NCI-H446 (cell line): ENCODE measurements around the gene TCF4.

Experiments
- DNase-seq, 2 experiments: peaks; one replicate each; lab custom pipeline; 2025; lab: John Stamatoyannopoulos, UW

Gene TCF4

DNA sequence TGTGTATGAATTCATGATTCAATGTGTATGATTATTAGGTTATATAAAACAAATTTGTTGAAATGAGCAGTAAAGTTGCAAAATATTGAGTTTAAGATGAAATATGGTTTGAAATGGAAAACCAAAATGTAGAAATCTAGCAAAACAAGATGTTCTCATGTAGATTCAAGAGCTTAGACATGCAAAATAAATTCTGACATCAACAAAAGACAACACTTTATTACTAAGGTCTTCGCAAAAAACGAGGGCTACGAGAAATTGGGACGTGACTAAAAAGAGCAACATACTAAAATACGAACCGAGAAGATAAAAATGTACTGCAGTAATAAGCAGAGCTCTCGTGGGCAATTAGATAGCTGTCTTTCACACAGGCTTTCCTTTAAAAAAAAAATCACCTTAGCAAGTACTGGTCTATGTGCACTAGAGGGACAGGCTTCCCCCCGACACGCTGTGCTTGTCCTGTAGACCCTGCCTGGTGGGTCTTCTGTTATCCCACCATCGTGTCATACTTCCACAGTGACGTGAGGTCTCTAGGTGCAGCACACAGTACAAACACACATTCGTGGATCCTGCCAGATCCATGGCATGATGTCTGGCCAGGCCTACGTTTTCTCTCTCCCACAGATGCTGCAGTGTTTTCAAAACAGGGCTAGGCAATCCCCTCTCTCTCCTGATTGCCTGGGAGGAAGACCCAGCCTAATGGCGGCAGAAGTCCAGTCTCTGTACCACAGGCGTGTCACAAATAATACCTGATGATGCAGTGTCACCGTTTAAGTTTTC is 240.8 kb downstream of the TCF4 start:
- peak; percentile 19 to 24 for DNase-seq

DNA sequence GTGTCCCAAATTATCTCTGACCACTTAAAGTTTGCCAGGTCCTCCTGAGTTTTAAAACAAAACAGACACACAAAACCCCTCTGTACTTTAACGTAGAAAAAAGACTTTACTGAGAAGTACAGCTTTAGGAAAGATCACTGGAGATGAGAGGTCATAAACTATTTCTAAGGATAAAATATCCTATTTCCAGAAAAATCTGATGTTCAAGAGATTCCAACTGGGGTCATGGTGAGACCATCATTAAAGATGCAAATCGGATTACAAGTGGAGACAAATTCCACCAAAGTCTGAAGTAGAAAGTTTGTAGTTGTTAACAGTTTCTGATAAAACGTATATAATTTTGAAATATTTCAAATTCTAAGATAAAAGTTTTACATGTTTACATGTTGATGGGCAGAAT is 241.6 kb downstream of the TCF4 start:
- DNase-seq, result no peak

DNA sequence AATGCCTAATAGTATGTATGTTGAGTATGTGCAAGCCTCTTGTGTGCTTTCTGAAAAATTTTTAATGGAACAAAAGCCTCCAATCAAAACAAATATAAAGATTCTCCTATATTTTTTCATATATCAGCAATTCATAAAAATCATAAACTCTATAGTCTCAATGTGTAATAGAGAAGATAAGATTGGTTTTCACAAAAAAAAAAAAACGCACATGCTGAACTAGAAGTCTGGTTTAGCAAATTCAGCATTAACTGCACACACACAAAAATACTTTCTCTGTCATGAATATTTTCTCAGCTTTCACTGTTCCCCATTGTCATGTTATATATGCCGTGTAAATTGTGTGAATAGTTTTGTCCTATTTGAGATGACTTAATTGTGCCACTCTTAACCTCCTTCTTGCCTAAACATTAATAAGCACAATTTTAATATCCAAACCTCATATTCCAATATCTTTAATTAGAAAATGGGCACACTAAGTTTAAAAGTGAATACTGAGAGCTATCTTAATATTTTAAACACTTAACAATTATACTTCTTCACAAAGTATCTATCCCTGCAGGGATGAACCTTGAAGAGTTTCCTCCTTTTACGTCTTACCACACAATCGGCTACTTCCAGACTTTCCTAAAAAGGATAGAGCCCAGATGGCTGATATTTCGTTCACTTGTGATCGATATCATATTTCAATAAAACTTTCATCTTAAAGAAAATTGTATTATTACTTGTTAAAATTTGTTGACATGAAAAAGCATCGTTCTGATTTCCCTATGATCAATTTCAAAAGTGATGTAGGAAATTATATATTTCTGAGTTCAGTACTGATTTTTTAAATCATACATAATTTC is 242.7 kb downstream of the TCF4 start:
- no peak for DNase-seq

DNA sequence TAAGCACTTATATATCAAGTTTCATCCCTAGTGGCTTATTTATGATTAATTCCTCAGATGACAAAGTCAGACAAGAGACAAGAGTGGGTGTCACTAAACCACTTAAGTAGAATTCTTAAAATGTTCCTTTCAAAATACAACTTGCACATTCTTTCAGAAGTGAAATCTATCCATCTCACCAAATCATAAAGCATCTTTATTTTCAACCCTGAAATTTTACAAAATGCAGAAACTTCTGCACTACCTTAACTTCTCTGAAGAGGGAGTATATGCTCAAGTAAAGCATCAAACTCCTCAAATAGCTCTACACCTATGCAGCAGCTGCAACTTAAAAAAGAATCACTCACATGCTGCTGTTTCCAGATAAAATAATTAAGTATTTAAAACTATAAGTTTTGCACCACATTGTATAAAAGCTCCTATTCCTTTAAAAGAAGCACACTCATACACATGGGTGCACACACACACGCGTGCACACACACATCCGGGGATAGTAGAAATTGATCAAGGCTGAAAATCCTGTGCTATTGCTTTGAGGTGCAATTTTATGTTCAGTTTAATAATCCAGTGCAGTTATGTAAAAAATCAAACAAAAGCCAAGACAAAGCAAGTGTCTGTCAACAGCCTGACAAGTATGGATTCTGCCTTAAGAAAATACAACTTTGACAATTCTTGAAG is 244.5 kb downstream of the TCF4 start:
- DNase-seq, result peak in 1 of 2 experiments; percentile 39

DNA sequence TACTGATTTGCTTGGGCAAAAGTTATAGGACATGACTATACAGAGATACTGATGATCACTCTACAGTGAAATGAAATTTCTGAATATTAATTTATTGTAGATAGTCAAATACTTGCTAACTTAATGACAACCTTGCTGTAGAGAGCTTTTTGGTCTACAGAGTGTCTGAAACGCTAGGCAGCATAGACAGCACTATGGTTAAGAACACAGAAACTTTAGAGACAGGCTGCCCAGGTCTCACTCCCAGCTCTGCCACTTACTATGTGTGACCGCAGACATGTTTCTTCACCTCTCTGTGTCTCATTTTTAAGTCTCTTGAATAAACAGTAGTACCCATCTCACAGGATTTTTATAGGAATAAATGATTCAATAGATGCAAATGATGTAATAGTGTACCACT is 247.0 kb downstream of the TCF4 start:
- DNase-seq, result no peak

DNA sequence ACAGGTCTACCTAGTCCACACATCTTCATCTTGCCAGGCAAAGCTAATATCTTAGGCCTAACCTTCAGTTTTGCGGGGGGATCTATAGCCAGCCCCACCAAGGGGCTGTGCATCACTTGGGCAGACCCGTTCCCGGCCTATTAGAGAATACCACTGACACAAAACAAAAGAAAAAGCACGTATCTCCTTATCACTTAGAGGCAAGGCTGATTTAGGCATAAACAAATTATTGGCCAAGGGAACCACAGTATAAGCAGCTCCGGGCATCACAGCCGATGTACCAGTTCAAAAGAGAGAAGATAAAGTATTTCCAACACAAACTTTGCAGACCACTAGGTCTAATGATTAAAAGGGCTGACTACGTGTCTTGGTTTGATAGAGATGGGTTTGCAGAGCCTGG is 248.0 kb downstream of the TCF4 start:
- DNase-seq, result no peak

DNA sequence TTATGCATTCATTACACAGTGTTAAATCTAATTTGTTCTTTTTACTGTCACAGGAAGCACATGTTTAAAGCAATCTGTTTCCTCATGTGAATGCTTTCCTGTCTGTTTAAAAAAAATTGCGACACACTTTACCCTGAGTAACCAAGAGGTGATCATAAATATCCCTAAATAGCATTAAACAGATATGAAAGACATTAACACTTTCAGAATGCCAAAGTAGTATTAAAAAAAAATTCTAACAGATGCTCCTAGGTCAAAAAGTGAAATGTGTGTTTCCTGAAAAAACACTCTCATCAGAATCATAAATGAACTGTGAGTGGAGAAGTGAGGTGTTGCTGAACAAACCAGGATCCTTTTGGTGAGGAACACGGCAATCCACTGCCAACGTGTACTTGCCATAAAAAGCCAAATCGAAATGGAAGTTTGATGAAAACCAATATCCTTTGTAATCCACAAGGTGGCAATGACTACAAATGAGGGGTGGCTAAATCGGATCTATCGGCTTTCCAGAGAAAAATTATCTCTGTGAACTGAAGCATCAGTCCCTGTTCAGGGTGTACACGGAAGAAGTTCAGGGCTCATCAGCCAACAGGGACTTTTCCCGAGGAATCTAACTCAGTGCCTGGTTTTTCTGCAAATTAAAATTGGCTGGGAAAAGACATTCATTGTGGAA is 248.9 kb downstream of the TCF4 start:
- peak; percentile 29 to 46 for DNase-seq

GRCh38 chr18:55337908-55338521 is 250.0 kb downstream of the TCF4 start:
- DNase-seq, result peak; percentile 67 to 84

DNA sequence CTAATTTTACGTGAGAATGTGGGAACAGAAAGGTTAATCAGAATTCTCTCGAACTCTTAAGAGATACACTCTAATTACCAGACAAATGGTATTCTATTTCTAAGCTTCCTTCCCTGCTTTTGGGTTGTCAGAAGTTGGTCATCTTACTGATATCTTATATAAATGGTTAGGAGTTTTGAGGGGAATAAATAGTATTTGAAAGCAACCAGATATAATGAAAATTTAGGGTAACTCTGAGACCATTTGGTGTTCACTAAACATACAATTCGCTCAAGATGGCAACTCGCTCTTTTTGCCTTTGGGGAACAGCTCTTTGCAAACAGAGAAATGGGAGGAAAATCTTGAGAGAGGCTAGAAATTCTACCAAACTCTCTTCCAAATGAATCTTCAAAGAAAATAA is 250.9 kb downstream of the TCF4 start:
- DNase-seq, result no peak

DNA sequence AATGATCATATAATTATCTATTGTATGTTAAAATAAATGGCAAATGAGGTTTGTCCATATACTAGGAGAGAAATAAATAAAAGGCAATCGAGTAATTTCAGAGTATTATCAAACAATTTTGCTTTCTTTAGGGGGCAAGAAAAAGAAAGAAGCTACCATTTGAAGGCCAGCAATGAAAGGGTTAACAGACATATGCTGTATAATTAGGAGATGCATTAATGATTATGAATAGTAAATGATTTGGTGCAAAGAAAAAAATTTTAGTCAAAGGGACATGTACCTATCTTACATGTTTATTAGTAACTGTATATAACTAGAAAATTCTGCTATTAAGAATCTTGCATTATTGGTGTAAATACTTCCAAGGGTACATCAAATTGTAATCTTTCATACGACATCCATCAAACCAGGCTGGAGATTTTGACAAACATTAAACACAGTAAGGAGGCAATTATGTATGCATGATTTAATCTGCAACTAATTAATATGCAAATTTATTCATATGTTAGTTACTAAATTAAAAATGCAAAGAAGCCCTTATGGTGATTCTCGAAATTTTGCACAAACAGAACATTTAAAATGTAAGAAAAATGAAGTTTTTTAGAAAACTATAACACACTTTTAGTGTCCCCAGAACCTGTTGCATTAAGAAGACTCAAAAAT is 251.4 kb downstream of the TCF4 start:
- no peak for DNase-seq

DNA sequence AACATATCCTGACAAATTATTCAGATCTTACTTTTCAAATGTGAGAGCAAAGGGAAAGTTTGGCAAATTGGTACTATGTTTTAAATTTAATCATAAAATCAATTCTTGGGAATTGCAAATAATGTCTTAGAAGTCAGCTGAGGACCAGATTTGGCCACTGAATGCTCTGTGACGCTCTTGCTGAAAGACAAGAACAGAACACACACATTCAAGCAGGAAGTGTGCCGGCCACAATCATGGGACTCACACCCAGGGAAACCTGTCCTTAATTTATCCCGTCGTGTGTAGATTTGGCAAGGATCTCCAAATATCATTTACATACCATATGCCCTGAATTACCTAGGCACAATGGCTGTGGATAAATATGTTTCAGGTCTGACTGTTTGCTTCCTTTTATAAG is 253.1 kb downstream of the TCF4 start:
- no peak for DNase-seq

- no peak for DNase-seq
Observed at GRCh38 chr18:55331301-55331700, 256.7 kb downstream of the TCF4 start.

- DNase-seq, result no peak
Observed at GRCh38 chr18:55328301-55328700, 259.7 kb downstream of the TCF4 start.

DNA sequence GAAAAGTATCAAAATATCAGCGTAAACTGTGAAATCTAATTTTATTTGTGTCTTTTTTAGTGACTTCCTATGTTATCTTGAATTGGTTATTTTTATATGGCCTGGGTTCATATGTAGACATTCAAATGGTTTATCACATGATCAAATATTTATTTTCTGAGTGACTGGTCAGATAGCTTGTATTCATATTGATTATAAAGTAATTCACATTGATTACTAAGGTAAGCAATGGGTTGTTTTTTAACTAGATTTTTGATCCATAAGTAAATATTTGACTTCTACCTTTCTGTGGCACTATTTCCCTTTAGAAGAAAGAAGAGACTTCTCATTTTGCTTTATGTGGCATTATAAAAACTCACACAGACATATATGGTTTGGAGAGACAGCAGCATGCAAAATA is 260.5 kb downstream of the TCF4 start:
- no peak for DNase-seq

- no peak for DNase-seq
Observed at GRCh38 chr18:55326134-55326533, 261.9 kb downstream of the TCF4 start.

- DNase-seq, result no peak
Observed at GRCh38 chr18:55324166-55324565, 263.8 kb downstream of the TCF4 start.

DNA sequence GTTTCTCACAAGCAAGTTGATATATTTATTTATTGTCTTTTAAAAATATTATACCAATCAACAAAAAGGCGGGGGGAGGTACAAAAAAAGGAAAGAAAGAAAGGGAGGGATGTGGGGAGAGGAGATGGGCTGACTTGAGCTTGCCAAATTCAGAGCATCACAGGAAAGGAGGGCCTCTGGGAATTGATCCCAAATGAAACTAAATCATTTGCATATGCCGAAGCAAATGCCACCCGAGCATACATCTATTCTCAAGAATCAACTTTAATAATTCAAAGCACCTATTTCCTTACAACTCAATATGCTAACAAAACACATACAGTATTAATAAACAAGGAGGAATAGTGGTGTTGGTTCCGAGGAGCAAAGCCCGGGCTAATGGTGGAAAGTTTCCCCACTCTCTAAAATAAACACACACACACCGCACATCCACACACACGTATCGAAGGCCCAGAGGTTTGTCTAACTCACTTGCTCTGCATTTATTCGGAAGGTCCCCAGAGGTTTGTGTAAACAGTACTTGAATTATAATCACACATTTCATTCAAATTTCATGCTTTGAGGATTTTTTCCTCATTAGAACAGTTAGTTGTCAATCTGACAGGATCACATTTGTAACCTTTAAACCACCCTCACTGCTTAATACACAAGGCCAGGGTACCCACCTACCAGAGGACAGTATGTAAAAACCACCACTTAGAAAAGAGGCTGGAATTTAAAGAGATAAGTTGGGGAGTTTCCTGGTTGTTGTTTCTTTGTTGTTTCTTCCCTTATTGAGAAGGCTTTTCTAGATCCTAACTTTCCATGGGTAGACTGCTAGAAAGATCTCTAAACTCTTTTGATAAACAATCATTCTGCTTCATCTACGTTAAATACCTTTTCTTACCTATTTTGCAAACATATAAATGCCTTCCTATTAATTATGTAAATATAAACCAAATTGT is 264.7 kb downstream of the TCF4 start:
- DNase-seq, result peak; percentile 61 to 65

- DNase-seq, result peak; percentile 95
Observed at GRCh38 chr18:55322178-55322735, 265.7 kb downstream of the TCF4 start.
